K562 (cell line): ENCODE measurements around the gene TRAF3IP1. TPM values are rescaled to one million over a fixed set of nuclear protein-coding genes. Genes with fewer than 3 reads are reported as not detected.

Experiments used
- REST ChIP-seq, 2 experiments: fragments of 450-650 bp; formaldehyde crosslinking in 1 of 2; IDR thresholded peaks; 2 replicates each; pipeline versions ENCODE4 v1.4.0 to v1.6.1; 2014 to 2020; ENCODE audit warnings: mild to moderate bottlenecking in 2 of 2, borderline replicate concordance in 1 of 2, low read depth in 1 of 2
- TAF9B ChIP-seq: fragments of 450-650 bp; IDR thresholded peaks from 2 replicates; pipeline ENCODE4 v1.6.1; 2018; ENCODE audit warnings: mild to moderate bottlenecking; ENCODE audit not compliant: partially characterized antibody
- polyA plus RNA-seq, 8 experiments: library from polyadenylated mRNA; depleted of rRNA in 4 of 8; stranded (reverse) in 5 of 8; unstranded in 3 of 8; fragments of >200 nt; fragmentation: Nextera tagmentation in 2 of 8; fragmentation: Illumina TruSeq in 1 of 8; extraction: Ambion mirVana in 2 of 8; extraction: Trizol in 1 of 8; gene quantifications; 2 replicates each; pipeline versions ENCODE4 v1.2.1 to v1.2.3, GENCODE V29; 2011 to 2014; ENCODE audit warnings: inconsistent platforms in 1 of 8, missing spikeins in 1 of 8
- total RNA-seq, 7 experiments: library from RNA; depleted of rRNA in 6 of 7; stranded (reverse); fragments of >200 nt in 6 of 7; fragmentation: Illumina TruSeq in 2 of 7; extraction: Trizol in 2 of 7; gene quantifications; 2 replicates each; pipeline versions ENCODE4 v1.2.1 to v1.2.3, GENCODE V29; 2011 to 2021; ENCODE audit warnings: low replicate concordance in 1 of 7

TRAF3IP1 gene
- total and polyA plus RNA-seq, 9 of the 15 experiments (the other 6 are each of a cell fraction or from before 2014, with no cell fraction given): 1.3 to 7.4 (median 3.4) TPM

GRCh38 chr2:238401551-238401950 is 81.2 kb downstream of the TRAF3IP1 start (continued):
- TF ChIP-seq TAF9B (no peak), REST (IDR thresholded peaks at IDR 0.05; ENCODE audit: borderline replicate concordance) (peak; percentile 47), REST (CRISPR knock-in tag; IDR thresholded peaks at IDR 0.05; ENCODE audit: low read depth) (no peak)
